GM06990 (cell line): ENCODE data around the gene TMC2.
A peak's percentile ranks its signal among the peaks of the same experiment; 100 is the strongest.

Experiments used
- DNase-seq: peaks from one replicate; pipeline ENCODE4 v3.0.0-alpha.2; 2011; ENCODE audit not compliant: insufficient read length; ENCODE audit errors: extremely low read depth
- H3K27me3 ChIP-seq: replicated peaks from 2 replicates; pipeline ENCODE4 v1.6.0; 2011; ENCODE audit warnings: low read length; ENCODE audit not compliant: control insufficient read depth, insufficient read depth
- H3K36me3 ChIP-seq: 2 replicates; pipeline ENCODE4 v1.5.1; 2011; ENCODE audit warnings: low read length; ENCODE audit not compliant: control insufficient read depth, insufficient read depth
- H3K4me3 ChIP-seq: replicated peaks from 2 replicates; pipeline ENCODE4 v1.5.1; 2011; ENCODE audit warnings: low read depth, mild to moderate bottlenecking, control low read depth, low read length
- CTCF ChIP-seq: IDR thresholded peaks from 2 replicates; pipeline ENCODE4 v1.5.1; 2011; ENCODE audit warnings: low read length, control low read depth, mild to moderate bottlenecking, inconsistent platforms; ENCODE audit not compliant: insufficient read depth, poor library complexity, severe bottlenecking

TMC2 gene

GRCh38 chr20:2508631-2509467, 27.5 kb upstream of the TMC2 start, which contains the start of gene ZNF343:
Gene ZNF343 (minus strand): TSS chr20:2508915. CDS start chr20:2493895, 15,020 bp downstream.
- no peak for TF ChIP-seq CTCF
- peak within 1 kb of the TSS; percentile 79 for H3K4me3 ChIP-seq
- H3K27me3 ChIP-seq, result no peaks in the 10 kb centered on the region
- DNase-seq, result peak; percentile 81
- no peaks in the 10 kb centered on the region for H3K36me3 ChIP-seq

- no peaks in the 10 kb centered on the region for H3K27me3 ChIP-seq
- H3K4me3 ChIP-seq, result peak overlapping the region; percentile 79
- H3K36me3 ChIP-seq, result no peaks in the 10 kb centered on the region
- no peak for TF ChIP-seq CTCF
- no peak for DNase-seq
Measured at GRCh38 chr20:2509468-2509781, 26.9 kb upstream of the TMC2 start.

GRCh38 chr20:2509794-2510193, 26.6 kb upstream of the TMC2 start:
- no peak for DNase-seq
- Histone ChIP-seq H3K27me3 (no peaks in the 10 kb centered on the region), H3K4me3 (no peak overlapping the region)

GRCh38 chr20:2515203-2515602, 21.2 kb upstream of the TMC2 start:
- Histone ChIP-seq H3K4me3 (no peak overlapping the region), H3K36me3 (no peaks in the 10 kb centered on the region), H3K27me3 (no peaks in the 10 kb centered on the region; the same call in 1 of the 2 replicates)
- no peak for DNase-seq
- TF ChIP-seq CTCF, result no peak

More at GRCh38 chr20:2509794-2510193, 26.6 kb upstream of the TMC2 start:
- H3K36me3 ChIP-seq, result no peaks in the 10 kb centered on the region
- TF ChIP-seq CTCF, result no peak

GRCh38 chr20:2516399-2516798, 20.0 kb upstream of the TMC2 start:
- Histone ChIP-seq H3K4me3 (no peak overlapping the region), H3K36me3 (no peaks in the 10 kb centered on the region), H3K27me3 (no peaks in the 10 kb centered on the region; the same call in none of the 2 replicates)
- DNase-seq, result no peak
- no peak for TF ChIP-seq CTCF
